OCI-LY3 (cell line): Measurements from ENCODE around the gene LYST.

Experiments
- EZH2phosphoT487 ChIP-seq: fragments of 200-600 bp; shearing (Covaris generic); IDR thresholded peaks from 2 replicates; pipeline ENCODE4 v1.6.1; 2018; ENCODE audit warnings: antibody characterized with exemption, mixed run types, low read depth
- TF ChIP-seq, protein P1 (sequence below): fragments of 200-600, 300-600 bp; sonication (generic); IDR thresholded peaks from 2 replicates; pipeline ENCODE4 v1.5.1; 2014; ENCODE audit warnings: antibody characterized with exemption, low read length, low read depth

DNA sequence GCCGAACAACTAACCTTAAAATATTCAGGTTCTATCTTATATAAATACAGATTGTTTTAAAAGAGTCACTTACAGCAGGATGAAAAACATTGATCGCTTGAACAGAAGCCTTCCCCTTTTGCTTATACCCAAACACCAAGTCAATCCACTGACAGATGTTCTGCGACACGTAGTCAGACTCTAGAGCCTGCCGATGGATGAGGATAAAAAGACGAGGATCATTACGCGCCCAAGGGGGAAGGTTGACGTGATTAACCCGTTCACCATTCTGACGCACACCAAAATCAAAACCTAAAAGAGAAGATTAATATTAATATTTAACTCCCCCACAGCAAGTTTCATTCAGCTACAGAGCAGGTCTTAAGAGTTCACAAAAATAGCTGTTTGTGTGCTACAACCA, 157.7 kb downstream of the LYST start:
- TF ChIP-seq, protein P1, sequence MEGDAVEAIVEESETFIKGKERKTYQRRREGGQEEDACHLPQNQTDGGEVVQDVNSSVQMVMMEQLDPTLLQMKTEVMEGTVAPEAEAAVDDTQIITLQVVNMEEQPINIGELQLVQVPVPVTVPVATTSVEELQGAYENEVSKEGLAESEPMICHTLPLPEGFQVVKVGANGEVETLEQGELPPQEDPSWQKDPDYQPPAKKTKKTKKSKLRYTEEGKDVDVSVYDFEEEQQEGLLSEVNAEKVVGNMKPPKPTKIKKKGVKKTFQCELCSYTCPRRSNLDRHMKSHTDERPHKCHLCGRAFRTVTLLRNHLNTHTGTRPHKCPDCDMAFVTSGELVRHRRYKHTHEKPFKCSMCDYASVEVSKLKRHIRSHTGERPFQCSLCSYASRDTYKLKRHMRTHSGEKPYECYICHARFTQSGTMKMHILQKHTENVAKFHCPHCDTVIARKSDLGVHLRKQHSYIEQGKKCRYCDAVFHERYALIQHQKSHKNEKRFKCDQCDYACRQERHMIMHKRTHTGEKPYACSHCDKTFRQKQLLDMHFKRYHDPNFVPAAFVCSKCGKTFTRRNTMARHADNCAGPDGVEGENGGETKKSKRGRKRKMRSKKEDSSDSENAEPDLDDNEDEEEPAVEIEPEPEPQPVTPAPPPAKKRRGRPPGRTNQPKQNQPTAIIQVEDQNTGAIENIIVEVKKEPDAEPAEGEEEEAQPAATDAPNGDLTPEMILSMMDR, result no peak
- TF ChIP-seq EZH2phosphoT487, result no peak
